Bronchial epithelial cell (primary cell): ENCODE results near the gene SDR42E2. TPM values are rescaled to one million over a fixed set of nuclear protein-coding genes. Genes with fewer than 3 reads are reported as not detected.

ENCODE experiments used
- DNase-seq: peaks from one replicate; pipeline ENCODE4 v3.0.0-alpha.2; 2010; ENCODE audit warnings: low read depth
- FAIRE-seq: peaks from 2 replicates; lab custom pipeline; 2011; peaks lifted over from hg19 to GRCh38; lab: Jason Lieb, UNC
- H3K27me3 ChIP-seq: 2 replicates; pipeline ENCODE4 v1.5.1; 2011; ENCODE audit warnings: low read length; ENCODE audit not compliant: control insufficient read depth, insufficient read depth
- H3K36me3 ChIP-seq: 2 replicates; pipeline ENCODE4 v1.5.1; 2011; ENCODE audit warnings: low read length; ENCODE audit not compliant: control insufficient read depth, insufficient read depth
- H3K4me3 ChIP-seq: 2 replicates; pipeline ENCODE4 v1.5.1; 2011; ENCODE audit warnings: mild to moderate bottlenecking, low read depth, low read length, control low read depth
- CTCF ChIP-seq: IDR thresholded peaks from 2 replicates; pipeline ENCODE4 v1.5.1; 2011; ENCODE audit warnings: mild to moderate bottlenecking, moderate library complexity, low read length, control low read depth, inconsistent platforms; ENCODE audit not compliant: insufficient read depth, severe bottlenecking
- total RNA-seq: library from RNA; depleted of rRNA; stranded (reverse); fragments of >200 nt; gene quantifications from 2 replicates; pipeline ENCODE4 v1.2.1, GENCODE V29; 2014

SDR42E2 gene
- total RNA-seq, 1 donor from 2014 or later, result not detected

- Histone ChIP-seq H3K36me3 (peaks cover 1% of the 10 kb centered on the region), H3K4me3 (peak overlapping the region; percentile 84), H3K27me3 (no peaks in the 10 kb centered on the region)
- FAIRE-seq (no peak), DNase-seq (peak; percentile 49)
- TF ChIP-seq CTCF, result no peak
Observed at GRCh38 chr16:22206842-22207714, 44.8 kb downstream of the SDR42E2 start.

- no peaks in the 10 kb centered on the region for H3K27me3 ChIP-seq
- H3K4me3 ChIP-seq, result peak overlapping the region; percentile 84
- FAIRE-seq (no peak), DNase-seq (no peak)
- H3K36me3 ChIP-seq, result peaks cover 1% of the 10 kb centered on the region
- TF ChIP-seq CTCF, result no peak
Observed at GRCh38 chr16:22207715-22208360, 45.5 kb downstream of the SDR42E2 start.

- H3K4me3 ChIP-seq, result no peak overlapping the region
- peaks cover 1% of the 10 kb centered on the region for H3K36me3 ChIP-seq
- TF ChIP-seq CTCF, result no peak
- DNase-seq (no peak), FAIRE-seq (no peak)
- no peaks in the 10 kb centered on the region for H3K27me3 ChIP-seq
Observed at GRCh38 chr16:22210285-22210684, 48.0 kb downstream of the SDR42E2 start.

GRCh38 chr16:22210854-22211253 lies 48.5 kb downstream of the SDR42E2 start:
- DNase-seq (no peak), FAIRE-seq (no peak)
- TF ChIP-seq CTCF, result no peak
- no peaks in the 10 kb centered on the region for H3K27me3 ChIP-seq
- no peak overlapping the region for H3K4me3 ChIP-seq
- H3K36me3 ChIP-seq, result peaks cover 1% of the 10 kb centered on the region

- TF ChIP-seq CTCF, result no peak
- Histone ChIP-seq H3K36me3 (peaks cover 3% of the 10 kb centered on the region), H3K27me3 (no peaks in the 10 kb centered on the region), H3K4me3 (no peak overlapping the region)
- DNase-seq (no peak), FAIRE-seq (no peak)
Observed at GRCh38 chr16:22213236-22213635, 50.9 kb downstream of the SDR42E2 start.
